Muscle layer of colon (tissue), 2 donors: ENCODE measurements around the gene CSNK2A1.

Experiments used
- H3K27ac ChIP-seq: one replicate; pipeline ENCODE4 v1.7.0; 2013; ENCODE audit warnings: low read depth, mild to moderate bottlenecking, low read length, moderate library complexity
- H3K27me3 ChIP-seq, 2 donors: one replicate each; pipeline ENCODE4 v1.7.0; 2013; ENCODE audit warnings: low read length in 2 of 2, mild to moderate bottlenecking in 2 of 2; ENCODE audit not compliant: insufficient read depth in 2 of 2, control insufficient read depth in 1 of 2
- H3K36me3 ChIP-seq: one replicate; pipeline ENCODE4 v1.7.0; 2013; ENCODE audit warnings: mild to moderate bottlenecking, low read length; ENCODE audit not compliant: insufficient read depth
- H3K4me1 ChIP-seq: one replicate; pipeline ENCODE4 v1.7.0; 2013; ENCODE audit warnings: mild to moderate bottlenecking, low read length; ENCODE audit not compliant: insufficient read depth
- H3K4me3 ChIP-seq, 2 donors: one replicate each; pipeline ENCODE4 v1.7.0; 2013; ENCODE audit warnings: low read length in 2 of 2, low read depth in 1 of 2, mild to moderate bottlenecking in 1 of 2, moderate library complexity in 1 of 2
- H3K9ac ChIP-seq: one replicate; pipeline ENCODE4 v1.7.0; 2013; ENCODE audit warnings: low read length
- H3K9me3 ChIP-seq: one replicate; pipeline ENCODE4 v1.7.0; 2013; ENCODE audit warnings: mild to moderate bottlenecking, low read length
- donor health status: abdominal sarcoma.
- donor health status: Adenocarcinoma of cecum.

Gene CSNK2A1

GRCh38 chr20:562232-562897 lies 18.8 kb upstream of the CSNK2A1 start:
- Histone ChIP-seq H3K4me3 (no peak overlapping the region), H3K27me3 (peaks cover 0 to 7% of the 10 kb centered on the region in 2 donors), H3K27ac (no peak overlapping the region), H3K4me1 (no peaks in the 10 kb centered on the region), H3K9me3 (no peaks in the 10 kb centered on the region), H3K9ac (no peak overlapping the region), H3K36me3 (no peaks in the 10 kb centered on the region)

- H3K9me3 ChIP-seq: no peaks in the 10 kb centered on the region
- no peak overlapping the region for H3K4me3 ChIP-seq
- no peaks in the 10 kb centered on the region for H3K4me1 ChIP-seq
- no peak overlapping the region for H3K9ac ChIP-seq
- H3K27me3 ChIP-seq: peaks cover 0 to 4% of the 10 kb centered on the region in 2 donors
- no peak overlapping the region for H3K27ac ChIP-seq
- H3K36me3 ChIP-seq: no peaks in the 10 kb centered on the region
These were observed 18.0 kb upstream of the CSNK2A1 start for GRCh38 chr20:561437-562231.

GRCh38 chr20:560680-561079 lies 17.1 kb upstream of the CSNK2A1 start:
- no peaks in the 10 kb centered on the region for H3K4me1 ChIP-seq

GRCh38 chr20:558117-558516 lies 14.5 kb upstream of the CSNK2A1 start:
- Histone ChIP-seq H3K27me3 (peaks cover 0 to 4% of the 10 kb centered on the region in 2 donors), H3K9ac (no peak overlapping the region), H3K9me3 (no peaks in the 10 kb centered on the region), H3K4me3 (no peak overlapping the region), H3K4me1 (no peaks in the 10 kb centered on the region), H3K36me3 (no peaks in the 10 kb centered on the region), H3K27ac (no peak overlapping the region)

More at GRCh38 chr20:560680-561079, 17.1 kb upstream of the CSNK2A1 start:
- Histone ChIP-seq H3K27me3 (peaks cover 0 to 4% of the 10 kb centered on the region in 2 donors), H3K9me3 (no peaks in the 10 kb centered on the region), H3K36me3 (no peaks in the 10 kb centered on the region), H3K27ac (no peak overlapping the region), H3K4me3 (no peak overlapping the region), H3K9ac (no peak overlapping the region)

DNA sequence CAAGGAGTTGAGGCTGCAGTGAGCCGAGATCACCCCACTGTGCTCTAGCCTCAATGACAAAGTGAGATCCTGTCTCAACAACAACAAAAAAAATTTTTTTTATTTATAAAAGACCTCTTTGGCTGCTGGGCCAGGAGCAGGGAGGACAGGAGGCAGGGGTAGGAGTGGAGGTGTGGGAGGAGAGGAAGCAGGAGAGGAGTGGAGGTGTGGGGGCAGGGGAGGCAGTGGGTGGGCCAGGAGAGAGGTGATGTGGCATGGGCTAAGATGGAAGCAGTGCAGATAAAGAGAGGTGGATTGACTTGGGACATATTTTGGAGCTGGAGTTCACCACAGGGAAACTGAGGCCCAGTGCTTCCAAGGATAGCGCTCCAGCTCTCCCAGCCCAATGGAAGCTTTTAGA lies 13.4 kb upstream of the CSNK2A1 start:
- Histone ChIP-seq H3K36me3 (no peaks in the 10 kb centered on the region), H3K9ac (no peak overlapping the region), H3K27me3 (peaks cover 0 to 4% of the 10 kb centered on the region in 2 donors), H3K4me1 (no peaks in the 10 kb centered on the region), H3K27ac (no peak overlapping the region), H3K9me3 (no peaks in the 10 kb centered on the region), H3K4me3 (no peak overlapping the region)

GRCh38 chr20:555976-556385 lies 12.4 kb upstream of the CSNK2A1 start:
- Histone ChIP-seq H3K4me3 (no peak overlapping the region), H3K4me1 (no peaks in the 10 kb centered on the region), H3K36me3 (no peaks in the 10 kb centered on the region), H3K9me3 (no peaks in the 10 kb centered on the region), H3K27me3 (peaks cover 0 to 4% of the 10 kb centered on the region in 2 donors), H3K9ac (no peak overlapping the region), H3K27ac (no peak overlapping the region)

DNA sequence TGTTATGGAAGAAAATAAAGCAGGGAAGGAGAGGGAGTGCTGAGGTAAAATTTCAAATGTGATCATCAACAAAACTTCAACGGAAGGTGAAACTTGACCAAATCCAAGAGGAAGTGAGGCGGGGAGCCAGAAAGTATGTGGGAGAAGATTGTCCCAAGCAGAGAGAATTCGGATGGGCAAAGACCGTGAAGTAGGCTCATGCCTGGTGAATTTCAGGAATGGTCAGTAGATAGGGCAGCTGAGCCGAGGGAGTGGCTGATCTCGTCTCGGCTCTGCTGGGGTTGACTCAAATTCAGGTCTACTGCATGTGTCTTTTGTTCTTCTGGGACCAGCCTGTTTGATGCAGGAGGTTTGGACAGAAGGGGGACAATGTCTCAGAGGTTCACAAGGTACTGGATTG lies 7.0 kb upstream of the CSNK2A1 start:
- H3K9me3 ChIP-seq: no peaks in the 10 kb centered on the region
- no peaks in the 10 kb centered on the region for H3K27me3 ChIP-seq
- H3K27ac ChIP-seq: no peak overlapping the region
- H3K4me1 ChIP-seq: no peaks in the 10 kb centered on the region
- H3K9ac ChIP-seq: no peak overlapping the region
- no peak overlapping the region for H3K4me3 ChIP-seq
- H3K36me3 ChIP-seq: no peaks in the 10 kb centered on the region

- Histone ChIP-seq H3K27ac (no peak overlapping the region), H3K9me3 (no peaks in the 10 kb centered on the region), H3K4me3 (no peak overlapping the region), H3K27me3 (no peaks in the 10 kb centered on the region), H3K36me3 (no peaks in the 10 kb centered on the region), H3K9ac (no peak overlapping the region), H3K4me1 (no peaks in the 10 kb centered on the region)
These were observed 6.3 kb upstream of the CSNK2A1 start for GRCh38 chr20:549722-550496.

GRCh38 chr20:548906-549305 lies 5.3 kb upstream of the CSNK2A1 start:
- H3K27me3 ChIP-seq: no peaks in the 10 kb centered on the region
- H3K4me1 ChIP-seq: peaks cover 8% of the 10 kb centered on the region
- H3K9me3 ChIP-seq: no peaks in the 10 kb centered on the region
- no peaks in the 10 kb centered on the region for H3K36me3 ChIP-seq
- no peak overlapping the region for H3K9ac ChIP-seq
- no peak overlapping the region for H3K4me3 ChIP-seq
- H3K27ac ChIP-seq: no peak overlapping the region

DNA sequence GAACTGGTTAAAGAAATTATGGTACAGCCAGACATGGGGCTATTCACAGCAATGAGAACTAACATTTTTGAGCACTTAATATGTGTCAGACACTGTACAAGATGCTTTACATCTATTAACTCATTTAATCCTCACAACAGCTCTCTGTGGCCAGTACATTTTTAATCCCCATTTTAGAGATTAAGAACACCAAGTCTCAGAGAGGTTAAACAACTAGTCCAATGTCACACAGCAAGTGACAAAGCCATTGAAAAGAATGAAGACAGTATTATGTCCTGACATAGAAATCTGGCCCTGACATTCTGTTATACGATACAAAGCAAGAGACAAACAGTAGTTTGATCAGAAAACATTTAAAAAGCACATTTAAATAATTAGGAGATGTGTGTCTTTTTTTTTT lies 3.8 kb upstream of the CSNK2A1 start:
- Histone ChIP-seq H3K4me1 (peaks cover 10% of the 10 kb centered on the region), H3K9ac (no peak overlapping the region), H3K27me3 (no peaks in the 10 kb centered on the region), H3K36me3 (no peaks in the 10 kb centered on the region), H3K4me3 (no peak overlapping the region), H3K9me3 (no peaks in the 10 kb centered on the region), H3K27ac (no peak overlapping the region)

GRCh38 chr20:546353-546752 lies 2.8 kb upstream of the CSNK2A1 start:
- peaks cover 20% of the 10 kb centered on the region for H3K4me1 ChIP-seq
- H3K9me3 ChIP-seq: no peaks in the 10 kb centered on the region
- no peaks in the 10 kb centered on the region for H3K27me3 ChIP-seq
- H3K27ac ChIP-seq: no peak overlapping the region
- H3K4me3 ChIP-seq: no peak overlapping the region
- no peak overlapping the region for H3K9ac ChIP-seq
- no peaks in the 10 kb centered on the region for H3K36me3 ChIP-seq
